ENCODE data around the gene BSPH1.
"Not testable (repeated sequence)": the region's sequence is repeated elsewhere in the genome, so short reads cannot be mapped to it uniquely, and the experiment has no call there.

The BSPH1 gene, protein sequence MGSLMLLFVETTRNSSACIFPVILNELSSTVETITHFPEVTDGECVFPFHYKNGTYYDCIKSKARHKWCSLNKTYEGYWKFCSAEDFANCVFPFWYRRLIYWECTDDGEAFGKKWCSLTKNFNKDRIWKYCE
- 0 reads per million in 4 experiments for total RNA-seq

DNA sequence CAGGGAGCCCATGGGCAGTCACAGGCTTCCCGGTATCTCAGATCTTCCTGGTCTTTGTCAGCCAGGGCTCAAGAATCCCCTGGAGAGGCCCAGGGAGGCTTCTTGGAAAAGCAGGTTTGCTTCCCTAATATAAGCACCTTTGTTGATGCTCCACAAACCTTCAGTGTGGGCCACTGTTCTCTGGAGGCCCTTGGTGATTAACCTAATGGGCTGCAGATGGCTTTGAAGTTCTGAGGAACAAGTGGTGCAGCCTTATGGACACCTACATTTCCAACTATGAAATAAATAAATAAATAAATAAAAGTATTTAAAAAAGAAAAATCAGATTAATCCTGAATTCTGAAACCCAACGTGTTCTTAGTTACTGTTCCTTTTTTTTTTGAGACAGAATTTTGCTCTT lies at the start of gene BSPH1:
BSPH1 (minus strand) TSS at position 101 of the 400 bp plus-strand sequence; CDS start at position 12, 89 bp downstream.
- no peak for DNase-seq

DNA sequence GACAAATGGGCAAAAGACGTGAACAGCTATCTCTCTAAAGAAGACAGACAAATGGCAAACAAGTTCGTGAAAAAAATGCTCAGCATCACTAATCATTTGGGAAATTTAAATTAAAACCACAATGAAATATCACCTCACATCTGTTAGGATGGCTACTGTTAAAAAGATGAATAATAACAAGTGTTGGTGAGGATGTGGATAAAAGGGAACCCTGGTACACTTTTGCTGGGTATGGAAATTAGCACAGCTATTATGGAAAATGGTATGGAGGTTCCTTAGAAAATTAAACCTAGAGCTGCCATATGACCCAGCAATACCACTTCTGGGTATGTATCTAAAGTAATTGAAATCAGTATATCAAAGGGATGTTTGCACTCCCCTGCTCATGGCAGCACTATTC lies 44.8 kb upstream of the BSPH1 start:
- no peak for DNase-seq

DNA sequence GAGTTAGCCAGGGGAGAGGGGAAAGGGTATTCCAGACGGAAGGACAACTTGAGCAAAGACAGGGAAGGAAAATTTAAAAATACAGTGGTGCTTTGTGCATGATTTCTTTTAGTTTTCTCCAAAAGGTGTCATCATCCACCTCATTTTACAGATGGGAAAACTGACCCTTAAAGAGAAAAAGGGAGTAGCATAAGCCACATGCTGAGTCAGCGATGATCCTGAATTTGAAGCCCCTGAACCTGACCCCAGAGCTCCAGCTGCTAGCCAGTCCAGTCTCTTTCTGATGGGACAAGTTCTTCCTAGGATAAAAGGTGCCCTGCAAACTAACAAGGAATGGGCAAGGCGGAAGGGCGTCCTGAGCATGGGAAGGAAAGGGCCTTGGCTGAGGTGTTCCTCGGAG lies 41.6 kb upstream of the BSPH1 start:
- DNase-seq = no peak

DNA sequence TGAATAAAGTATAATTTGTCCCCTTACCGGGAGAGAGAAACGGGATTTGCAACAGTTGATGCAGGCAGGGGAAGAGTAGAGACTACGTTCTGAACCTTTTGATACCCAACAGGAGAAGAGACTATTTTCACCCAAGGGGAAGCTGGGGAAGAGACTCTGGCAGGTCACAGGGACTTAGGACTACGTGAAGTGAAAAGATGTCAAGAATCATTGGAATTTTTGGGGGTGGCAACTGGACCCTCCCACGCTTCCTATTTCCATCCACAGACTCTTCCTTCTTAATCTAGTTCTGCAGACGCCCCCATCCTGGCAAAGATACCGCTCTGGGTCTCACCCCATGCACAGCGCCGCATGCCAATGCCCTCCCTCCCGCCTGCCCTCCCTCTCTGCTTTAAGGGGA lies 38.1 kb upstream of the BSPH1 start:
- no peak for DNase-seq

DNA sequence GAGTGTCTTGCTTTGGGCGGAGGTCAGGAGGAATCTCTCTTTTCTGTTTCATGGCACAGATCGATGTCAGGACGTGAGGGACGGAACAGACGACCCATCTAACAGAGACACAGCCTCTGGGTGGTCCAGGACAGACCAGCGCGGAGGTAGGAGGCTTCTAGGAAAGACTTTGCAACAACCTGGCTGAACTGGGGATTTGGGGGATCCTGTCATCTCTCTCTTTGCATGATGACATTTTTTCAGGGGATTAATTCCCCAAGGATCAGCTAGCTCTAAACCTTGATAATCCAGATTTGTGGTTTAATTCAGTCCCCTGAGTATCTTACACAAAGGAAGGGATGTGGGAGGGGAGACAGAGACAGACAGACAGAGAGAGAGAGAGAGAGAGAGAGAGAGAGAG lies 37.5 kb upstream of the BSPH1 start:
- DNase-seq = no peak

DNA sequence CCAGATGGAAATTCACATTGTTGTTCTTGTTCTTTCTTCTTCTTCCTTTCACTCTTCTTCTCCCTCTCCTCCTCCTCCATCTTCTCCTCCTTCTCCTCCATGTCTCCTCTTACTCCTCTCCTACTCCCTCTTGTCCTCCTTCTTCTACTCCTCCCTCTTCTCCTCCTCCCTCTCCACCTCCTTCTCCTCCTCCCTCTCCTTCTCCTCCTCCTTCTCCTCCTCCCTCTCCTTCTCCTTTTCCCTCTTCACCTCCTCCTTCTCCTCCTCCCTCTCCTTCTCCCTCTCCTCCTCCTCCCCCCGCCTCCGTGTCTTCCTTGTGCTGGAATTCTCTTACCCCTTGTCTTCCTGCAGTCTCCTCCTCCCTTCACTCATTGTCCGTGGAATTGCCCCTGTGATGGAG lies 33.5 kb upstream of the BSPH1 start:
- DNase-seq = no peak

DNA sequence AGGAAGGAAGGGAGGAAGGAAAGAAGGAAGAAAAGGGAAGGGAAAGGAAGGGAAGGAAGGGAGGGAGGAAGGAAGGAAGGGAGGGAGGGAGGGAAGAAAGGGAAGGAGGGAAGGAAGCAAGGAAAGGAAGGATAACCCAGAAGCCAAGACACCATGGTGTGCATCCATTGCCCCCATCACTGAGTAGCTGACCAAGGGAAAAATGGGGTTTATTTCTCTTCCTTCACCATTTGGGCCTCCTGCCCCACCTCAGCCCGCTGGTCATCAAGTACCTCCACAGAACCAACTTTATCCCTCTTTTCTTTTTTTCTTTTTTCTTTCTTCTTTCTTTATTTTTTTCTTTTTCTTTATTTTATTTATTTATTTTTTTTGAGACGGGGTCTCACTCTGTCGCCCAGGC lies 31.5 kb upstream of the BSPH1 start:
- DNase-seq = no peak

DNA sequence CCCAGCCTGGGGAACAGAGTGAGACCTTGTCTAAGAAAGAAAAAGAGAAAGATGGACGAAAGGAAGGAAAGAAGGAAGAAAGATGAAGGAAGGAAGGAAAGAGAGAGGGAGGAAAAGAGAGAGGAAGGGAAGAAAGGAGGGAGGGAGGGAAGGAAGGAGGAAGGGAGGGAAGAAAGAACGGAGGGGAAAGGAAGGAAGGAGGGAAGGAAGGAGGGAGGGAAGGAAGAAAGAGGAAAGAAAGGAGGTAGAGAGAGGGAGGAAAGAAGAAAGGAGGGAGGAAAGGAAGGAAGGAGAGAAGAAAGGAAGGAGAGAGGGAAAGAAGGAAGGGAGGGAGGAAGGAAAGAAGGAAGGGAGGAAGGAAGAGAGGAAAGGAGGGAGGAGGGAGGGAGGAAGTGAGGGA lies 31.0 kb upstream of the BSPH1 start:
- no peak for DNase-seq

DNA sequence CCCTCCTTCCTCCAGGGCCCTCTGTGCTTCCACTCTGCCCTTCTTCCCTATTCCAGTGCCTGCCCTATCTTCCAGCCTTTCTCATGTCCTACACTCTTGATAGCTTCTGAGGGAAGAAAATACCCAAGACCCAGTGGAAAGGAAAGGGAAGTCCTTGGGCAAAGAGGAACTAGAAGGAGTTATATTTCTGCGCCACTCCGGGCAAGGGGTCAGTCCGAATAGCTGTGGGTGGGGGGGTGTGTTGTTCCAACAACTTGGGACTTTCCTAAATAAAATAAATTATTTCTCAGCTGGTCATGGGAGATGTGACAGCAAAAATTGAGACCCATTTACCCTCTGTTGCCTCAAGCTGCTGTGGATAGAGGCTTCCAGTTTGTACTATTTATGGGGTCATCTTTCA lies 28.7 kb upstream of the BSPH1 start:
- no peak for DNase-seq

DNA sequence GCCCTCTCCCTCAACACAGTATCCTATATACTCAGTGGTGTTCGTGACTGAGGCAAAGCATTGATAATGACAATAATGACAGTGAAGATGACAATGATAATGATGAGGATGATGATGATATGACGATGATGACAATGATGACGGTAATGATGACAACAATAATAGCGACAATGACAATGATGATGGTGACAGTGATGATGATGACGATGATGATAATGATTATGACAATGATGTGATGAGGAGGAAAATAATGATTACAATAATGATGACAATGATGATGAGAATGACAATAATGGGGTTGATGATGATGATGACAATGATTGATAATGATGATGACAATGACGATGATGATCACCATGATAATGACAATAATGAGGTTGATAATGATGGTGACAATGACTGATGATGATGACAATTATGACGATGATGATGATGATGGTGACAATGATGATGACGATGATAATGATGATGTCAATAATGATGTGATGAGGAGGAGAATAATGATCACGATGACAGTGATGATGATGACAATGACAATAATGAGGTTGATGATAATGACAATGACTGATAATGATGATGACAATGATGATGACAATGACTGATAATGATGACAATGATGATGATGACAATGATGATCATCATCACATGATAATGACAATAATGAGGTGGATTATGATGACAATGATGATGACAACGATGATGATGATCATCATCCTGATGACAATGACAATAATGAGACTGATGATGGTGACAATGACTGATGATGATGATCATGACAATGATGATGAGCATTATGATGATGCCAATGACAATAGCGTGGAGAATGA lies 19.2 kb upstream of the BSPH1 start:
- no peak for DNase-seq

DNA sequence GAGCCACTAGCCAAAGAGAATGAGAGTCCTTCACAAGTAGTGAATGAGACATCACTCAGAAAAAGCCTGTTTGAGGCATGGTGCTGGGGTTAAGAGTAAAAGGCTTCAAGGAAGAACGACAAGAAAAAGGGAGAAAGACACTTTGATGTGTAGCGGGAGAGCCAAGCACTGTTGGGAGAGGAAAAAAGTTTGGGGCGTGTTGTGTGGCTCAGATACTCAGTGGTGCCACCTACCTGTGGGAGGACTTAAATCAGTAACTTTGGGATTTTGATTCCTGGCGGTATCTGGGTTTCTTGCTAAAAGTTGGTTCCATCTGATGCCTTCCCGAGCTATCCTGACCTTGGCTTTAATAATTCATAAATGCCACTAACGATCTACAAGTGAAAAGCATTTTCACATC lies 14.8 kb upstream of the BSPH1 start:
- no peak for DNase-seq

DNA sequence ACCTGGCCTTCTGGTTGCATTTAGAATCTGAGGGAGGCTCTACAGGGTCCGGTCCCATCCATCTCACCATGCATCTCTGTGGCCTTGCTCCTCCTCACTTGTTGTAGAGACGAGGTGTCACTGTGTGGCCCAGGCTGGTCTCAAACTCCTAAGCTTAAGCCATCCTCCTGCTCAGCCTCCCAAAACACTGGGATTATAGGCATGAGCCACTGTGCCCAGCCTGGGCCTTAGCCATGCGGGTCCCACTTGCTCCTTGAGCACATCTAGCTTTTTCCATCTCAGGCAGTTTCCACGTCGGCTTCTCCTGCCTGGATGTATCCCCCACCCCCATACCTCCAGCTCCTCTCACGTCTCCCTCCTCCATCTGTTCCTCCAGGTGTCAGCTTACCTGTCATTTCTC lies 12.3 kb upstream of the BSPH1 start:
- DNase-seq = no peak

DNA sequence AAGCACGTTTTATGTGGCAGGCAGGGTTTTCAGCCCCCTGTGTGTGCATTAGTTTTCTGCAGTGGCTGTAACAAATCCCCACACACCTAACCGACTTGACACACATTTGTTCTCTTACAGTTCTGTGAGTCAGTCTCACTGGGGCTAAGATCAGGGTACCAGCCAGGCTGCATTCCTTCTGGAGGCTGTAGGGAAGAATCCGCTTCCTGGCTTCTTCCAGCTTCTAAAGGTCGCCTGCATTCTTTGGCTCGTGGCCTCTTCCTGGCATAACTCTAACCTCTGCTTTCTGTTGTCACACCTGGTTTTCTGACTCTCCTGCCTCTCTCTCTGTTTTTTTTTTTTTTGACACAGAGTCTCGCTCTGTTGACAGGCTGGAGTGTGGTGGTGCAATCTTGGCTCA lies 8.9 kb upstream of the BSPH1 start:
- no peak for DNase-seq

DNA sequence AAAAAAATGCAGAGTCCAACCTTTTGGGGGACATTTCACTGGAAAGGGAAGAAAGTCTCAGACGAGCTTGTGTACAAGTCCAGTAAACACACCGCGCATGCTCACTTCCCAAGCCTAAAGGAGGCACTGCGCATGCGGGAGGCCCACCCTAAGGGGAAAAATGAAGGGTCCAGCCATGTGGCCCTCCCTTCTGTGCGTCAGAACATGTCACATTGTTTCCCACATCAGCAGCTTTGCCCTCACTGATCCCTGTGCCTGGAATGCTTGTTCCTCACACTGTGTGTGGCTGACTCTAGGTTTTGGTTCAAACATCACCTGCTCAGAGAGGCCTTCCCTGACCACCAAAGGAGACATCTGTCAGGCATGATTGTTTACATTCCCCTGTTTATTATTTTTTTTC lies 6.8 kb upstream of the BSPH1 start:
- DNase-seq = no peak

DNA sequence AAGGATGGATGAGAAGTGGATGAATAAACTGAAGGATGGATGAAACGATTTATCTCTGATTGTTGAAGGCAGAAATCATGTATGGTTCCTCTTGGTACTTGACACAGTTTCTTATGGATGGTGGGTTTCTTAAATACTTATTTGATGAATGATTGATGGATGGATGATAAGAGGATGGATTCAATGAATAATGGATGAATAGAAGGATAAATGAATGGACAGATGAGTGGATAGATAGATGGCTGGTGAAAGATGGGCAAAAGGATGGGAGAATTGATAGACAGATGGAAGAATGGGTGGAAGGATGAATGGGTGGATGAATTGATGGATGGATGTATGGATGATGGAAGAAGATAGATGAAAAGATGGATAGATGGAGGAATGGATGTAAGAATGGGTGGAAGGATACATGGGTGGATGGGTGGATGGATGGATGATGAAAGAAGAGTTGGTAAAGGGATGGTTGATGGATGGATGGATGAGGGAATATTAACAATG lies 4.3 kb upstream of the BSPH1 start:
- DNase-seq = no peak

DNA sequence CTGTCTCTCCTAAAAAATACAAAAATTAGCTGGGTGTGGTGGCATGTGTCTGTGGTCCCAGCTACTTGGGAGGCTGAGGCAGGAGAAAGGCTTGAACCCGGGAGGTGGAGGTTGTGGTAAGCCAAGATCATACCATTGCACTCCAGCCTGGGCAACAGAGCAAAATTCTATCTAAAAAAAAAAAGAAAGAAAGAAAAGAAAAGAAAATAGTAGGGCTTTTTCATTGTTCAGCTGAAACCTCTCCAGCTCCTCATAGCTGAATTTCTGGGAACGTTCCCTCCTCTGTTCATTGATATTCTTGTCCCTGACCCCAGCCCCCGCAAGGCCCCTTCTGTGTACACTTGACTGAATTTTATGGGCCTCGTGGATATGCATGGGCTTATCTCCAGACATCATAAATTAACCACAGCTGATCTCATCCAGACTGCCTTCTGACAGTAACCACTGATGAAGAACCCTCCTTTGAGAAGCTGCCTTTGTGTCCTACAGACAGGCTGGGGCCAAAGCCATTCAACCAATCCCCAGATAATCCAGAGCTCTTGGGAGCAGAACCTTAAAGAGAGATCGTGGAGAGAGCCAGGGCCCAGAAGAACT lies 2.3 kb upstream of the BSPH1 start, which contains the start of gene ELSPBP1:
ELSPBP1 (plus strand) TSS at position 424 of the 594 bp plus-strand sequence. CDS start 14,036 bp downstream, outside the sequence.
- no peak for DNase-seq

DNA sequence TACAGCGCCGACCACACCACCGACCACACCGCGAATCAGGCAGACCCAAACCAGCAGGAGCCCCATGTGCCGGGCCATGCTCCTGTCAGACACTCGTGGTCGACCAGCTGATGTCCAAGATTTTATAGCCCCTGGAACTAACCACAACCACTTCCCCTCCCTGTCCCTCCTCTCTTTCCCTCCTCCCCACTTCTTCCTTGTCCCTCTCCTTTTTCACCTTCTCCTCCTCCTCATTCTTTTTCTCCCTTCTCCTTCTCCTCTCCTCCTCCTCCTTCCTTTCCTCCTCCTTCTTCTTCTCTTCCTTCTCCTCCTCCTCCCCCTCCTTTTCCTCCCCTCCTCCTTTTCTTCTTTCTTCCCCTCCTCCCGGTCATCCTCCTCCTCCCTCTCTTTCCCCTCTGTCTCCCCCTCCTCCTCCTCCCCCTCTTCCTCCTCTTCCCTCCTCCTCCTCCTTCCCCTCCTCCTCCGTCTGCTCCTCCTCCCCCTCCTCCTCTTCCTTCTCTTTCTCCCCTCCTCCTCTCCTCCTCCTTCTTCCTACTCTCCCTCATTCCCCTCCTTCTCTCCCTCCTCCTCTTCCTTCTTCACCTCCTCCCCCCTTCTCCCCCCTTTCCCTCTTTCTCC lies 670 bp downstream of the BSPH1 start:
- DNase-seq = no peak

DNA sequence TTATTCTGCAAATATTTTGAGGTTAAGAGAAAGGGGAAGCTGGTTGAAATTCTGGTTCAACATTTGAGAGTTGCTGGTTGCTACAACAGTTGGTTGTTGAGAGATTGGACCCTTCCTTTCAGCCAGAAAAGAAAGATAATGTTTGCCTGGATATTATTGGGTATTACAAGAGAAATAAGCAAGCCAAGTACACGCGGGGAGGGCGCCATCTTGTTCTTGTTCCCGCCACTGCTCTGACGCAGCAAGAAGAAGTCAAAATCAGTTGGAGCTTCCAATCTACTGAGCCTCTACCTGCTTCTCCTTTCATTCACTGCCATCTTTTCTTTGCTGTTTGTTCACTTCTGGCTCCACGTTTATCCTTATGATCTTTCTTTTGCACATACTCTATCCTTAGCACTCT lies 18.4 kb downstream of the BSPH1 start:
- DNase-seq = no peak

DNA sequence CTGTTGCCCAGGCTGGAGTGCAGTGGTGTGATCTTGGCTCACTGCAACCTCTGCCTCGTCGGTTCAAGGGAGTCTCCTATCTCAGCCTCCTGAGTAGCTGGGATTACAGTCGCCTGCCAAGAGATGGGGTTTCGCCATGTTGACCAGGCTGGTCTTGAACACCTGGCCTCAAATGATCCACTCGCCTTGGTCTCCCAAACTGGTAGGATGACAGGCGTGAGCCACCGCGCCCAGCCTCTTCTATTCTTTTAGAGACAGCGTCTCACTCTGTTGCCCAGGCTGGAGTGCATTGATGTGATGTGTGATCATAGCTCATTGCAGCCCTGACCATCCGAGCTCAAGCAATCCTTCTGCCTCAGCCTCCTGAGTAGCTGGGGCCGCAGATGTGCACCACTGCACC lies 36.0 kb downstream of the BSPH1 start:
- not testable (repeated sequence) for DNase-seq

DNA sequence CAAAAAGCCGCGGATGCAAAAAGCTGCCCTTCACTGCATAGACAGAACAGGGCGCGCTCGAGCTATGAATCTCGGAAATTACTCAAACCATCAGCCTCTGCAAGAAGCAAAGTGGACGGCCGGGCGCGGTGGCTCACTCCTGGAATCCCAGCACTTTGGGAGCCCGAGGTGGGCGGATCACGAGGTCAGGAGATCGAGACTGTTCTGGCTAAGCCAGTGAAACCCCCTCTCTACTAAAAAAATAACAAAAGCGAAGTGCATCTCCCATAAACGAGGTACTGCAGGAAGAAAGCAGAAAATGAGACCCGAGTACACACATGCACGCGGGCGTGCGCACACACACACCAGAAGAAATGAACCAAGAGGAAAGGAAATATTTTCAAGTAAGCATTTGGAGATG lies 39.8 kb downstream of the BSPH1 start:
- not testable (repeated sequence) for DNase-seq

DNA sequence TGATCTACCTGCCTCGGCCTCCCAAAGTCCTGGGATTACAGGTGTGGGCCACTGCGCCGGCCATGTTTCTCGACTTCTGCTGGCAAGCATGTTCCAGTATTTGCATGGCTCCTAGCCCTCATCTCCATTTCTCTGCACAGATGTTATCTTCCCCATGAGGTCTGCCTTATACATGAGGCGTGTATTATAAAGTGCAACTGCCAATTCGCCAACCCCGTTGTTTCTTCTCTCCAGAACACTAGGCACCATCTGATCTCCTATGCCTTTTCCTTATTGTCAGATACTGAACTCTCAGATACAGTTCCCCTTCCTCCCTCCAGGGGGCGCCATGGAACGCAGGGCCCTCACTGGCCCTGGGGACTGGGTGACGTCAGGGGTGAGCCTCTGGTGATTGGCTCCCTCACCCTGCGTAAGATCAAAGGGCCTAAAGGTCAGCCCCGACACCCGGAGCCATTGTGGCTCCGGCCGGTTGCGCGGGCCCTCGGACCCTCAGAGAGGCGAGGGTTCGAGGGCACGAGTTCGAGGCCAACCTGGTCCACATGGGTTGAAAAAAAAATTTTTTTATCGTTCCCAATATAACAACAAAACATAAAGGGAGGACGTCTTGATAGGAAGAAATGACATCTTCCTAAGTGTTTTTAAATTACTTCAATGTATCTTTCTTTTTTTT lies 42.0 kb downstream of the BSPH1 start:
- not testable (repeated sequence) for DNase-seq

DNA sequence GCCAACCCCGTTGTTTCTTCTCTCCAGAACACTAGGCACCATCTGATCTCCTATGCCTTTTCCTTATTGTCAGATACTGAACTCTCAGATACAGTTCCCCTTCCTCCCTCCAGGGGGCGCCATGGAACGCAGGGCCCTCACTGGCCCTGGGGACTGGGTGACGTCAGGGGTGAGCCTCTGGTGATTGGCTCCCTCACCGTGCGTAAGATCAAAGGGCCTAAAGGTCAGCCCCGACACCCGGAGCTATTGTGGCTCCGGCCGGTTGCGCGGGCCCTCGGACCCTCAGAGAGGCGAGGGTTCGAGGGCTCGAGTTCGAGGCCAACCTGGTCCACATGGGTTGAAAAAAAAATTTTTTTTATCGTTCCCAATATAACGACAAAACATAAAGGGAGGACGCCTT lies 63.4 kb downstream of the BSPH1 start:
- DNase-seq = not testable (repeated sequence)

DNA sequence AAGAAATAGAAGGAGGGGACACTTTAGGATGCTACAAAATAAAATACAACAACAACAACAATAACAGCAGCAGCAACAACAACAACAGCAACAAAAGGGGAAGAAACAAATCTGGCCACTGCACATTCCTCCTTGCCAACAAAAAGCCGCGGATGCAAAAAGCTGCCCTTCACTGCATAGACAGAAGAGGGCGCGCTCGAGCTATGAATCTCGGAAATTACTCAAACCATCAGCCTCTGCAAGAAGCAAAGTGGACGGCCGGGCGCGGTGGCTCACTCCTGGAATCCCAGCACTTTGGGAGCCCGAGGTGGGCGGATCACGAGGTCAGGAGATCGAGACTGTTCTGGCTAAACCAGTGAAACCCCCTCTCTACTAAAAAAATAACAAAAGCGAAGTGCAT lies 71.9 kb downstream of the BSPH1 start:
- not testable (repeated sequence) for DNase-seq
